ENCODE data around the gene CDC42BPB.

CDC42BPB gene

GRCh38 chr14:103100281-103101121, 43.2 kb upstream of the CDC42BPB start:
- H3K9me3 ChIP-seq (ENCODE audit: control insufficient read depth, insufficient read depth, low read depth, low read length), result no peaks in the 10 kb centered on the region
- H3K27me3 ChIP-seq (ENCODE audit: control insufficient read depth, insufficient read depth, low read length), result peaks cover 42% of the 10 kb centered on the region
- H3K4me1 ChIP-seq (ENCODE audit: control insufficient read depth, insufficient read depth, low read length), result peaks cover 43% of the 10 kb centered on the region
- no peak overlapping the region for H3K27ac ChIP-seq (ENCODE audit: low read depth, low read length)
- H3K4me3 ChIP-seq (ENCODE audit: low read depth, low read length), result no peak overlapping the region
- H3K9ac ChIP-seq (ENCODE audit: low read length), result no peak overlapping the region
- H3K36me3 ChIP-seq (ENCODE audit: control insufficient read depth, insufficient read depth, low read length), result no peaks in the 10 kb centered on the region

GRCh38 chr14:103099733-103100280, 42.5 kb upstream of the CDC42BPB start:
- Histone ChIP-seq H3K9ac (ENCODE audit: low read length) (no peak overlapping the region), H3K9me3 (ENCODE audit: control insufficient read depth, insufficient read depth, low read depth, low read length) (no peaks in the 10 kb centered on the region), H3K4me1 (ENCODE audit: control insufficient read depth, insufficient read depth, low read length) (peaks cover 38% of the 10 kb centered on the region), H3K36me3 (ENCODE audit: control insufficient read depth, insufficient read depth, low read length) (no peaks in the 10 kb centered on the region), H3K27ac (ENCODE audit: low read depth, low read length) (no peak overlapping the region), H3K4me3 (ENCODE audit: low read depth, low read length) (no peak overlapping the region), H3K27me3 (ENCODE audit: control insufficient read depth, insufficient read depth, low read length) (peaks cover 36% of the 10 kb centered on the region)

- Histone ChIP-seq H3K4me1 (ENCODE audit: control insufficient read depth, insufficient read depth, low read length) (peaks cover 34% of the 10 kb centered on the region), H3K27ac (ENCODE audit: low read depth, low read length) (no peak overlapping the region)
Measured at GRCh38 chr14:103099081-103099732, 41.9 kb upstream of the CDC42BPB start.

GRCh38 chr14:103097994-103098957, 40.9 kb upstream of the CDC42BPB start:
- Histone ChIP-seq H3K27ac (ENCODE audit: low read depth, low read length) (no peak overlapping the region), H3K9ac (ENCODE audit: low read length) (no peak overlapping the region), H3K36me3 (ENCODE audit: control insufficient read depth, insufficient read depth, low read length) (no peaks in the 10 kb centered on the region), H3K9me3 (ENCODE audit: control insufficient read depth, insufficient read depth, low read depth, low read length) (no peaks in the 10 kb centered on the region), H3K27me3 (ENCODE audit: control insufficient read depth, insufficient read depth, low read length) (peaks cover 21% of the 10 kb centered on the region), H3K4me1 (ENCODE audit: control insufficient read depth, insufficient read depth, low read length) (peaks cover 35% of the 10 kb centered on the region), H3K4me3 (ENCODE audit: low read depth, low read length) (no peak overlapping the region)

More at GRCh38 chr14:103099081-103099732, 41.9 kb upstream of the CDC42BPB start:
- Histone ChIP-seq H3K36me3 (ENCODE audit: control insufficient read depth, insufficient read depth, low read length) (no peaks in the 10 kb centered on the region), H3K4me3 (ENCODE audit: low read depth, low read length) (no peak overlapping the region), H3K9me3 (ENCODE audit: control insufficient read depth, insufficient read depth, low read depth, low read length) (no peaks in the 10 kb centered on the region), H3K27me3 (ENCODE audit: control insufficient read depth, insufficient read depth, low read length) (peaks cover 30% of the 10 kb centered on the region), H3K9ac (ENCODE audit: low read length) (no peak overlapping the region)

GRCh38 chr14:103097244-103097993, 40.1 kb upstream of the CDC42BPB start:
- Histone ChIP-seq H3K36me3 (ENCODE audit: control insufficient read depth, insufficient read depth, low read length) (no peaks in the 10 kb centered on the region), H3K9me3 (ENCODE audit: control insufficient read depth, insufficient read depth, low read depth, low read length) (no peaks in the 10 kb centered on the region), H3K9ac (ENCODE audit: low read length) (no peak overlapping the region), H3K4me3 (ENCODE audit: low read depth, low read length) (no peak overlapping the region), H3K27ac (ENCODE audit: low read depth, low read length) (no peak overlapping the region), H3K27me3 (ENCODE audit: control insufficient read depth, insufficient read depth, low read length) (peaks cover 12% of the 10 kb centered on the region), H3K4me1 (ENCODE audit: control insufficient read depth, insufficient read depth, low read length) (peaks cover 35% of the 10 kb centered on the region)

GRCh38 chr14:103096387-103096786, 39.0 kb upstream of the CDC42BPB start:
- H3K27me3 ChIP-seq (ENCODE audit: control insufficient read depth, insufficient read depth, low read length), result 0 out of 2 replicates have a peak, but pooled peaks cover 2% of the 10 kb centered on the region
- no peaks in the 10 kb centered on the region for H3K36me3 ChIP-seq (ENCODE audit: control insufficient read depth, insufficient read depth, low read length)
- H3K9ac ChIP-seq (ENCODE audit: low read length), result no peak overlapping the region
- no peak overlapping the region for H3K27ac ChIP-seq (ENCODE audit: low read depth, low read length)
- peaks cover 35% of the 10 kb centered on the region for H3K4me1 ChIP-seq (ENCODE audit: control insufficient read depth, insufficient read depth, low read length)
- H3K9me3 ChIP-seq (ENCODE audit: control insufficient read depth, insufficient read depth, low read depth, low read length), result no peaks in the 10 kb centered on the region
- no peak overlapping the region for H3K4me3 ChIP-seq (ENCODE audit: low read depth, low read length)

GRCh38 chr14:103095210-103095778, 37.9 kb upstream of the CDC42BPB start:
- no peak overlapping the region for H3K9ac ChIP-seq (ENCODE audit: low read length)
- no peaks in the 10 kb centered on the region for H3K36me3 ChIP-seq (ENCODE audit: control insufficient read depth, insufficient read depth, low read length)
- no peaks in the 10 kb centered on the region for H3K9me3 ChIP-seq (ENCODE audit: control insufficient read depth, insufficient read depth, low read depth, low read length)
- H3K4me3 ChIP-seq (ENCODE audit: low read depth, low read length), result no peak overlapping the region
- H3K4me1 ChIP-seq (ENCODE audit: control insufficient read depth, insufficient read depth, low read length), result peaks cover 37% of the 10 kb centered on the region
- H3K27ac ChIP-seq (ENCODE audit: low read depth, low read length), result no peak overlapping the region
- peaks cover 9% of the 10 kb centered on the region for H3K27me3 ChIP-seq (ENCODE audit: control insufficient read depth, insufficient read depth, low read length)

- H3K27ac ChIP-seq (ENCODE audit: low read depth, low read length), result no peak within 1 kb of the TSS
- peaks cover 30% of the 10 kb centered on the region for H3K4me1 ChIP-seq (ENCODE audit: control insufficient read depth, insufficient read depth, low read length)
- peaks cover 14% of the 10 kb centered on the region for H3K27me3 ChIP-seq (ENCODE audit: control insufficient read depth, insufficient read depth, low read length)
- no peaks in the 10 kb centered on the region for H3K36me3 ChIP-seq (ENCODE audit: control insufficient read depth, insufficient read depth, low read length)
- H3K9me3 ChIP-seq (ENCODE audit: control insufficient read depth, insufficient read depth, low read depth, low read length), result no peaks in the 10 kb centered on the region
- H3K9ac ChIP-seq (ENCODE audit: low read length), result no peak within 1 kb of the TSS
- no peak within 1 kb of the TSS for H3K4me3 ChIP-seq (ENCODE audit: low read depth, low read length)
Measured at GRCh38 chr14:103094406-103095209, 37.3 kb upstream of the CDC42BPB start, which contains the start of gene EXOC3L4. Gene EXOC3L4, plus strand, starts transcription at chr14:103094725. Its CDS starts 5,495 bp downstream, at chr14:103100220.

GRCh38 chr14:103093856-103094405, 36.6 kb upstream of the CDC42BPB start:
- Histone ChIP-seq H3K27ac (ENCODE audit: low read depth, low read length) (no peak overlapping the region), H3K9ac (ENCODE audit: low read length) (no peak overlapping the region), H3K27me3 (ENCODE audit: control insufficient read depth, insufficient read depth, low read length) (peaks cover 14% of the 10 kb centered on the region), H3K9me3 (ENCODE audit: control insufficient read depth, insufficient read depth, low read depth, low read length) (no peaks in the 10 kb centered on the region), H3K4me3 (ENCODE audit: low read depth, low read length) (no peak overlapping the region), H3K36me3 (ENCODE audit: control insufficient read depth, insufficient read depth, low read length) (no peaks in the 10 kb centered on the region), H3K4me1 (ENCODE audit: control insufficient read depth, insufficient read depth, low read length) (peaks cover 24% of the 10 kb centered on the region)

Measured in HUES6 (cell line).